Smooth muscle cell (in vitro differentiated cells): ENCODE measurements around the gene PTBP3. TPM values are rescaled to one million over a fixed set of nuclear protein-coding genes. Genes with fewer than 3 reads are reported as not detected.

Experiments used
- DNase-seq: peaks from one replicate; lab custom pipeline; 2025; ENCODE audit not compliant: unreplicated experiment; lab: John Stamatoyannopoulos, UW
- H2AFZ ChIP-seq: fragments of 200-600 bp; sonication (generic); 2 replicates; pipeline ENCODE4 v1.6.0; 2016; ENCODE audit warnings: antibody characterized with exemption, low read depth, mild to moderate bottlenecking
- H3F3A ChIP-seq: fragments of 200-600 bp; sonication (generic); 2 replicates; pipeline ENCODE4 v1.6.0; 2017; ENCODE audit warnings: antibody characterized with exemption, low read depth
- H3K27ac ChIP-seq: fragments of 200-600 bp; sonication (generic); 2 replicates; pipeline ENCODE4 v1.5.1; 2016; ENCODE audit warnings: low read depth, mild to moderate bottlenecking
- H3K27me3 ChIP-seq: fragments of 200-600 bp; sonication (generic); 2 replicates; pipeline ENCODE4 v1.6.1; 2016; ENCODE audit warnings: low read depth, mild to moderate bottlenecking
- H3K36me3 ChIP-seq: fragments of 200-600 bp; sonication (generic); 2 replicates; pipeline ENCODE4 v1.5.1; 2016; ENCODE audit warnings: low read depth
- H3K4me1 ChIP-seq: fragments of 200-600 bp; sonication (generic); 2 replicates; pipeline ENCODE4 v1.5.1; 2016; ENCODE audit warnings: low read depth
- H3K4me2 ChIP-seq: fragments of 200-600 bp; sonication (generic); 2 replicates; pipeline ENCODE4 v1.6.0; 2016; ENCODE audit warnings: mild to moderate bottlenecking
- H3K4me3 ChIP-seq: fragments of 200-600 bp; sonication (generic); 2 replicates; pipeline ENCODE4 v1.5.1; 2016; ENCODE audit warnings: mild to moderate bottlenecking
- H3K79me2 ChIP-seq: fragments of 200-600 bp; sonication (generic); 2 replicates; pipeline ENCODE4 v1.6.0; 2016; ENCODE audit warnings: low read depth, mild to moderate bottlenecking
- H3K9ac ChIP-seq: fragments of 200-600 bp; sonication (generic); 2 replicates; pipeline ENCODE4 v1.6.0; 2016; ENCODE audit warnings: low read depth
- H3K9me3 ChIP-seq: fragments of 200-600 bp; sonication (generic); replicated peaks from 2 replicates; pipeline ENCODE4 v1.5.1; 2016; ENCODE audit warnings: low read depth
- H4K20me1 ChIP-seq: fragments of 200-600 bp; sonication (generic); 2 replicates; pipeline ENCODE4 v1.6.0; 2016; ENCODE audit warnings: low read depth
- WGBS: methylation state at CpG from one replicate; pipeline ENCODE4 v1.1.7; 2016; ENCODE audit warnings: low lambda C conversion rate; 5-methylcytosine and 5-hydroxymethylcytosine counted together
- polyA plus RNA-seq: library from polyadenylated mRNA; unstranded; fragments of >200 nt; fragmentation: Nextera tagmentation; extraction: Ambion mirVana; gene quantifications from 2 replicates; pipeline ENCODE4 v1.2.1, GENCODE V29; 2016
- total RNA-seq: library from RNA; depleted of rRNA; stranded (reverse); fragments of >200 nt; gene quantifications from 2 replicates; pipeline ENCODE4 v1.2.3, GENCODE V29; 2014
- TF ChIP-seq, protein P1 (sequence below): fragments of 200-600 bp; sonication (generic); IDR thresholded peaks from 2 replicates; pipeline ENCODE4 v1.5.1; 2017; ENCODE audit warnings: borderline replicate concordance, mild to moderate bottlenecking, antibody characterized with exemption; ENCODE audit not compliant: insufficient read depth, poor library complexity, severe bottlenecking

PTBP3 gene
- total and polyA plus RNA-seq, 2 experiments from 2014 or later = 9.5 to 51.5 TPM

DNA sequence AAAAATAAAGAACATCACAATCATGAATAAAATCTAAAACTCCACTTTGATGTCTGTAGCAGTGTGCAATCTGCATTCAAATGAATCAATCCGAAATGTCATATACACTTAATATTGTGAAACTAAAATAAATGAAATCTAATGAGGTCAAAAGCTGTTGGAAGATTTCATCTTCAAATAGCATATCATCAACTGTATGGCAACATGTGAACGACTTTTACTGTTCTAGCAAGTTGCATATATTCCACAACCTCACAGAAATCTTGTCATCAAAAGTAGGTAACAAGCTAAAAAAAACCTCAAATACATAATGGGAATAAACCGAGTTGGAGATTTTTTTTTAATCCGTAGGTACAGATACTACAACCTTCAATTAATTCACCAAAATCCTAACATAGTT, 1.2 kb downstream of the PTBP3 start:
- peaks cover 53% of the 10 kb centered on the region for H3K79me2 ChIP-seq
- H3F3A ChIP-seq = peaks cover 4% of the 10 kb centered on the region
- H3K4me2 ChIP-seq = peak overlapping the region; percentile 84
- WGBS = 2% methylated on average over 4 of the region's 4 CpGs
- TF ChIP-seq, protein P1, sequence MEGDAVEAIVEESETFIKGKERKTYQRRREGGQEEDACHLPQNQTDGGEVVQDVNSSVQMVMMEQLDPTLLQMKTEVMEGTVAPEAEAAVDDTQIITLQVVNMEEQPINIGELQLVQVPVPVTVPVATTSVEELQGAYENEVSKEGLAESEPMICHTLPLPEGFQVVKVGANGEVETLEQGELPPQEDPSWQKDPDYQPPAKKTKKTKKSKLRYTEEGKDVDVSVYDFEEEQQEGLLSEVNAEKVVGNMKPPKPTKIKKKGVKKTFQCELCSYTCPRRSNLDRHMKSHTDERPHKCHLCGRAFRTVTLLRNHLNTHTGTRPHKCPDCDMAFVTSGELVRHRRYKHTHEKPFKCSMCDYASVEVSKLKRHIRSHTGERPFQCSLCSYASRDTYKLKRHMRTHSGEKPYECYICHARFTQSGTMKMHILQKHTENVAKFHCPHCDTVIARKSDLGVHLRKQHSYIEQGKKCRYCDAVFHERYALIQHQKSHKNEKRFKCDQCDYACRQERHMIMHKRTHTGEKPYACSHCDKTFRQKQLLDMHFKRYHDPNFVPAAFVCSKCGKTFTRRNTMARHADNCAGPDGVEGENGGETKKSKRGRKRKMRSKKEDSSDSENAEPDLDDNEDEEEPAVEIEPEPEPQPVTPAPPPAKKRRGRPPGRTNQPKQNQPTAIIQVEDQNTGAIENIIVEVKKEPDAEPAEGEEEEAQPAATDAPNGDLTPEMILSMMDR = no peak
- H3K4me1 ChIP-seq = peaks cover 30% of the 10 kb centered on the region
- H3K9me3 ChIP-seq = no peaks in the 10 kb centered on the region
- no peaks in the 10 kb centered on the region for H3K27me3 ChIP-seq
- peak overlapping the region; percentile 88 for H3K27ac ChIP-seq
- H3K9ac ChIP-seq = peak overlapping the region; percentile 85
- H4K20me1 ChIP-seq = peaks cover 49% of the 10 kb centered on the region
- no peak overlapping the region for H2AFZ ChIP-seq
- H3K36me3 ChIP-seq = no peaks in the 10 kb centered on the region
- no peak for DNase-seq
- H3K4me3 ChIP-seq = peak overlapping the region; percentile 96

DNA sequence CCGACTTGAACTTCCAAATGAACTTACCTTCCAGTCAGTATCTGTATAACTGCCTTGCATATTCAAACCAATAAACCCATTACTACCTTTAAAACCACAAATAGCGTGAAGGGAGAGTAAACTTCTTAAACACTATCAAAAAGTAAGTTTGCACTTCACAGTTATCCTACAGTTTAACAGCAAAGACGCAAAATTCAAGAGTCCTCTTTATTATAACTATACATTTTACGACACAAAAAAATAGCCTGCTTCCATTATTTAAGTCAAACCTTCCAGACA, 1.8 kb downstream of the PTBP3 start:
- DNase-seq = no peak
- peak overlapping the region; percentile 84 for H3K4me2 ChIP-seq
- no peaks in the 10 kb centered on the region for H3K27me3 ChIP-seq
- no peaks in the 10 kb centered on the region for H3K9me3 ChIP-seq
- H3K79me2 ChIP-seq = peaks cover 59% of the 10 kb centered on the region
- peak overlapping the region; percentile 85 for H3K9ac ChIP-seq
- peaks cover 30% of the 10 kb centered on the region for H3K4me1 ChIP-seq
- H4K20me1 ChIP-seq = peaks cover 55% of the 10 kb centered on the region
- 37% methylated on average over 4 of the region's 4 CpGs for WGBS
- H2AFZ ChIP-seq = no peak overlapping the region
- TF ChIP-seq, protein P1 = no peak
- H3F3A ChIP-seq = peaks cover 4% of the 10 kb centered on the region
- H3K27ac ChIP-seq = peak overlapping the region; percentile 88
- H3K4me3 ChIP-seq = peak overlapping the region; percentile 96
- no peaks in the 10 kb centered on the region for H3K36me3 ChIP-seq

DNA sequence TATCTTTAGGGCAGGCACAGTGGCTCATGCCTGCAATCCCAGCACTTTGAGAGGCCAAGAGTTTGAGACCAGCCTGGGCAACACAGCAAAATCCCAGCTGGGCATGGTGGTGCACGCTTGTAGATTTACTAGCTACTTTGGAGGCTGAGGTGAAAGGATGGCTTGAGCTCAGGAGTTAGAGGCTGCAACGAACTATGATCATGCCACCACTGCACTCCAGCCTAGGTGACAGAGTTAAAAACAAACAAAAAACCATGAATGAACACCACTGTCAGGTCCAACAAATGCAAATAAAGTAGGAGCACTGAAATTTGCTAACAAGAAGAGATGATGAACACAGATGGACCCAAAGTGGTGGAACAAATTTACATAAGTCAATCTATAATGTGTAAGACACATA, 4.9 kb downstream of the PTBP3 start:
- no peaks in the 10 kb centered on the region for H3K9me3 ChIP-seq
- no peaks in the 10 kb centered on the region for H3K36me3 ChIP-seq
- H3K4me2 ChIP-seq = no peak overlapping the region
- H3K79me2 ChIP-seq = peaks cover 90% of the 10 kb centered on the region
- H3K27me3 ChIP-seq = no peaks in the 10 kb centered on the region
- no peak overlapping the region for H3K4me3 ChIP-seq
- peaks cover 29% of the 10 kb centered on the region for H3K4me1 ChIP-seq
- TF ChIP-seq, protein P1 = no peak
- peaks cover 5% of the 10 kb centered on the region for H3F3A ChIP-seq
- H4K20me1 ChIP-seq = peaks cover 86% of the 10 kb centered on the region
- H3K27ac ChIP-seq = no peak overlapping the region
- DNase-seq = no peak
- no peak overlapping the region for H2AFZ ChIP-seq
- no peak overlapping the region for H3K9ac ChIP-seq
- 85% methylated on average over 2 of the region's 2 CpGs for WGBS

DNA sequence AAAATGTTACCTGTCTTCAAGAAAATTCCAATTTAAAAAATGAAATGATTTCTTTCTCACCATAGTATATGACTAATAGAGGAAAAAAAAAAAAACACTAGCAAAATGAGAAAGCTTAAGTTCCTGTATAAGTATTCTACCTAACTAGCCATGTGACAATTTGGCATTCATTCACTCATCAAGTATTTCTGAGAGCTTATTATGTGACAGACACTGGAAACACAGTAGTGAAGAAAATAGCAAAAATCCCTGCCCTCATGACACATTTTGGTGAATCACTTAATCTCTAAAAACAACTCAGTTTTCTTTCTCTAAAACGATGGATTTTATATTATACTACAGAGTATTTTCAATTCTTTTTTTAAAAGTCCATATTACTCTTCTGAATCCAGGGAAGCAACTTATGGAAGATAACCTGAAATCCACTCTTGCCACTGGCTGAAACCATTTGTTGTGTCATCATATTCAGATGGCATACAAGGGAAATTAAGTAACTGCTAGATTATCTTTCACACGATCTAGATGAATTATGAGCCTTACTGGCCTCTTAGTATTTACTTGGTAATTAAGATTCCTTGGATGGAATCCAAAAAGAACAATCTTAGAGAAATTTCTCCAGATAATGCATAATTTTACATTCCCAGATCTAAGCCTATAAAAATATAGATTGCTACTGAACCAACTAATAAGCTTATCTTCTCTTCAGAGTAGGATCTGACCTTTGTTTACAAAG, 5.5 kb downstream of the PTBP3 start:
- DNase-seq = no peak
- no peaks in the 10 kb centered on the region for H3K36me3 ChIP-seq
- TF ChIP-seq, protein P1 = no peak
- H3F3A ChIP-seq = peaks cover 5% of the 10 kb centered on the region
- peaks cover 29% of the 10 kb centered on the region for H3K4me1 ChIP-seq
- no peak overlapping the region for H3K9ac ChIP-seq
- WGBS = 81% methylated on average over 2 of the region's 2 CpGs
- no peak overlapping the region for H2AFZ ChIP-seq
- H3K4me2 ChIP-seq = no peak overlapping the region
- no peaks in the 10 kb centered on the region for H3K9me3 ChIP-seq
- H3K27me3 ChIP-seq = no peaks in the 10 kb centered on the region
- no peak overlapping the region for H3K27ac ChIP-seq
- no peak overlapping the region for H3K4me3 ChIP-seq
- H3K79me2 ChIP-seq = peaks cover 97% of the 10 kb centered on the region
- peaks cover 93% of the 10 kb centered on the region for H4K20me1 ChIP-seq
